DMS79 (cell line): ENCODE results near the gene MMRN1.

Experiments used
- DNase-seq: peaks from one replicate; lab custom pipeline; 2025; lab: John Stamatoyannopoulos, UW

The MMRN1 gene

GRCh38 chr4:89914609-89915550 lies 20.2 kb downstream of the MMRN1 start:
- DNase-seq = no peak

GRCh38 chr4:89915937-89916336 lies 21.3 kb downstream of the MMRN1 start:
- peak; percentile 16 for DNase-seq

- DNase-seq = no peak
Measured at GRCh38 chr4:89922848-89923416, 28.3 kb downstream of the MMRN1 start.

- no peak for DNase-seq
Measured at GRCh38 chr4:89928838-89929237, 34.2 kb downstream of the MMRN1 start.

GRCh38 chr4:89929425-89930159 lies 34.9 kb downstream of the MMRN1 start:
- DNase-seq = no peak

GRCh38 chr4:89939546-89939945 lies 44.9 kb downstream of the MMRN1 start:
- peak; percentile 10 for DNase-seq

GRCh38 chr4:89939994-89940393 lies 45.3 kb downstream of the MMRN1 start:
- DNase-seq = peak; percentile 52

- DNase-seq = no peak
Measured at GRCh38 chr4:89942811-89943210, 48.2 kb downstream of the MMRN1 start.

- no peak for DNase-seq
Measured at GRCh38 chr4:89949782-89950387, 55.2 kb downstream of the MMRN1 start.

- no peak for DNase-seq
Measured at GRCh38 chr4:89952458-89952857, 57.8 kb downstream of the MMRN1 start.

GRCh38 chr4:89954906-89955695 lies 60.4 kb downstream of the MMRN1 start:
- DNase-seq = no peak

- no peak for DNase-seq
Measured at GRCh38 chr4:89957046-89957926, 62.6 kb downstream of the MMRN1 start.

- DNase-seq = no peak
Measured at GRCh38 chr4:89981789-89982334, 87.2 kb downstream of the MMRN1 start.

- no peak for DNase-seq
Measured at GRCh38 chr4:89988268-89988667, 93.6 kb downstream of the MMRN1 start.

- peak; percentile 23 for DNase-seq
Measured at GRCh38 chr4:89992744-89993143, 98.1 kb downstream of the MMRN1 start.

- no peak for DNase-seq
Measured at GRCh38 chr4:89994176-89994873, 99.7 kb downstream of the MMRN1 start.

GRCh38 chr4:89995006-89995405 lies 100.4 kb downstream of the MMRN1 start:
- DNase-seq = no peak

- no peak for DNase-seq
Measured at GRCh38 chr4:89995814-89996213, 101.2 kb downstream of the MMRN1 start.

GRCh38 chr4:89997171-89997704 lies 102.6 kb downstream of the MMRN1 start:
- no peak for DNase-seq
